OCI-LY3 (cell line): ENCODE results near the gene RER1.

Experiments used
- EZH2phosphoT487 ChIP-seq: fragments of 200-600 bp; shearing (Covaris generic); IDR thresholded peaks from 2 replicates; pipeline ENCODE4 v1.6.1; 2018; ENCODE audit warnings: antibody characterized with exemption, mixed run types, low read depth
- TF ChIP-seq, protein P1 (sequence below): fragments of 200-600, 300-600 bp; sonication (generic); IDR thresholded peaks from 2 replicates; pipeline ENCODE4 v1.5.1; 2014; ENCODE audit warnings: antibody characterized with exemption, low read length, low read depth

DNA sequence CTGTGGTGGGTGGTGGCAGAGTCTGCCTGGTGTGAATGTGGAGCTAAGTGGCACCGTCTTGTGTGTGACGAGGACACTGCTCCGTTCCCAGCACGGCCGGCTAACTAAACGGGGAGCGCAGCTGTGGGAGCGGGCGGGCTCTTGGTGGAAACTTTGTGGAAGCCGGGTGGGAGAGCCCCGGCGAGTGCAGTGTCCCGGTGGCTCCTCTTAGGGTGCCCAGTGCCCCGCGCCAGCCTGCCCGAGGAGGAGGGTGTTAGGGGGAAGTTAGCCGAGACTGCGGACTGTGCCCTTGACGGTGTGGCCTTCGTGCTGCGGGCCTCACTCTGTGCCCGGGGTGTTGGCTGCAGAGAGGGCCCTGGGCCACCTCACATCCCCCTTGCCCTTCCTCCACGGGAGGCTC, 10.8 kb downstream of the RER1 start:
- TF ChIP-seq, protein P1, sequence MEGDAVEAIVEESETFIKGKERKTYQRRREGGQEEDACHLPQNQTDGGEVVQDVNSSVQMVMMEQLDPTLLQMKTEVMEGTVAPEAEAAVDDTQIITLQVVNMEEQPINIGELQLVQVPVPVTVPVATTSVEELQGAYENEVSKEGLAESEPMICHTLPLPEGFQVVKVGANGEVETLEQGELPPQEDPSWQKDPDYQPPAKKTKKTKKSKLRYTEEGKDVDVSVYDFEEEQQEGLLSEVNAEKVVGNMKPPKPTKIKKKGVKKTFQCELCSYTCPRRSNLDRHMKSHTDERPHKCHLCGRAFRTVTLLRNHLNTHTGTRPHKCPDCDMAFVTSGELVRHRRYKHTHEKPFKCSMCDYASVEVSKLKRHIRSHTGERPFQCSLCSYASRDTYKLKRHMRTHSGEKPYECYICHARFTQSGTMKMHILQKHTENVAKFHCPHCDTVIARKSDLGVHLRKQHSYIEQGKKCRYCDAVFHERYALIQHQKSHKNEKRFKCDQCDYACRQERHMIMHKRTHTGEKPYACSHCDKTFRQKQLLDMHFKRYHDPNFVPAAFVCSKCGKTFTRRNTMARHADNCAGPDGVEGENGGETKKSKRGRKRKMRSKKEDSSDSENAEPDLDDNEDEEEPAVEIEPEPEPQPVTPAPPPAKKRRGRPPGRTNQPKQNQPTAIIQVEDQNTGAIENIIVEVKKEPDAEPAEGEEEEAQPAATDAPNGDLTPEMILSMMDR = no peak
- TF ChIP-seq EZH2phosphoT487 = no peak
